C1 segment of cervical spinal cord (tissue), 14 donors: Measurements from ENCODE around the gene SPECC1.
"Not testable (repeated sequence)": the region's sequence is repeated elsewhere in the genome, so short reads cannot be mapped to it uniquely, and the experiment has no call there.

Experiments
- DNase-seq, 14 donors: peaks; one replicate each; lab custom pipeline; 2025; lab: John Stamatoyannopoulos, UW

Gene SPECC1

DNA sequence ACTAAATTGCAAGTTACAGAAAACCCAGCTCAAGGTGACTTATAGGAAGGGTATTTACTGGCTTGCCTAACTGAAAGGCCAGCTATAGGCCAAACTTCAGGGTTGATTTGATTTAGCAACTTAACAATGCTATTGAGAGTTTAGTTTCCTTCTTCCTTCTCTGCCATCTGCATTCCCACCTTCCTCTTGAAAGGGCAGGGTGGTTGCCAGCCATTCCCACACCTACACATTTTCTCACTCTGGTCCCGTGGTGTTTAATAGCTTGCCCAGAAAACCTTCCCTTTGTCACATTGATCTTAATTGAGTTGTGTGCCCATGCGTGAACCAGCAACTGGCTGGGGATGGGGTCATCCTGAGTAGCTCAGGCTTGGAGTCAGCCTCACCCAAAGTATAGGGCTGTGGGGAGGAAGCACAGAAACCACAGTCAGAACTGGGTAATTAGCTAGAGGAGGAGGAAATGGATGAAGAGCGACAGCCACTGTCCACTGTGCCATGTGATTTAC, 194.7 kb downstream of the SPECC1 start:
- DNase-seq, result no peak

DNA sequence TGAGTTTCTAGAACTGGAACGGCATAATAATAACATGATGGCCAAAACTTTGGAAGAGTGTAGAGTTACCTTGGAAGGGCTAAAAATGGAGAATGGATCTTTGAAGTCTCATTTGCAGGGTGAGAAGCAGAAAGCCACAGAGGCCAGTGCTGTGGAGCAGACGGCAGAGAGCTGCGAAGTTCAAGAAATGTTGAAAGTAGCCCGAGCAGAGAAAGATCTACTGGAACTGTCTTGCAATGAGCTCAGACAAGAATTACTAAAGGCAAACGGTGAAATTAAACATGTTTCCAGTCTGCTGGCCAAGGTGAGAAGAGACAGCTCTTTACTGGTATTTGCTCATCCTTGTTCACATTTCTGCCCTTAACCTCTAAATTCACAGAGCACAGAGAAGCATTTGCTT, 196.4 kb downstream of the SPECC1 start:
- DNase-seq, result no peak

DNA sequence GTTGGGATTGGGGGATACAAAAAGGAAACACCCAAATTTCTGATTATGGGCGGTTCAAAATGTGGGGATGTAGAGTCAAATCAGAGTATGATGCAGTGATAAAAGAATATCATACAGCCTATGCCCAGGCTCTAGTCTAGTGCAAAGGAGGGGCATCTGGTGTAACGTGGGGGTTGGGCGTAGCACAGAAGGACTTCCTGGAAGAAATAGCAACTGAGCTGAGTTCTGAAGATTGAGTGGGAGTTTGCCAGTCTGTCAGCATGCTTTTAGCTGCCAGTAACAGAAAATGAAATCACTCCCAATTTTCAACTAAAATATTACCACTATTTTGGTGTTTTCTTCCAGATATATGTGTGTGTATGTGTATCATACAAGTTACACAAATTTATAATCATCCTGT, 196.9 kb downstream of the SPECC1 start:
- DNase-seq, result no peak

DNA sequence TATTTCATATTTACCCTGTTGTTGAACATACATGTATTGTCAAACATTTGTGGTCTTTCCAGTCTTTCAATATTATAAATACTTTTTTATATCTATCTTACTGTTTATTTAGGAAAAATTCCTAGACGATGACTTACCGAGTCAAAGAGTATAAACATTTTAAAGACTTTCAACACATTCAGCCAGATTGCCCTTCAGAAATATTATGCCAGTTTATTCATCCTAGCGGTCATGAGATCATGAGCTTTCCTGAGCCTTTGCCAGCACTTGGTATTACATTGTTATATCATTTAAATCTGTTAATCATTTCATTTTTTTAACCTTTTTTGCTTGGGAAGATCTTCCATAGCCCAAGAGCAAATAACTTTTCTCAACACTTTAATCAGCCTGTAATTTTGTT, 197.4 kb downstream of the SPECC1 start:
- DNase-seq, result no peak

DNA sequence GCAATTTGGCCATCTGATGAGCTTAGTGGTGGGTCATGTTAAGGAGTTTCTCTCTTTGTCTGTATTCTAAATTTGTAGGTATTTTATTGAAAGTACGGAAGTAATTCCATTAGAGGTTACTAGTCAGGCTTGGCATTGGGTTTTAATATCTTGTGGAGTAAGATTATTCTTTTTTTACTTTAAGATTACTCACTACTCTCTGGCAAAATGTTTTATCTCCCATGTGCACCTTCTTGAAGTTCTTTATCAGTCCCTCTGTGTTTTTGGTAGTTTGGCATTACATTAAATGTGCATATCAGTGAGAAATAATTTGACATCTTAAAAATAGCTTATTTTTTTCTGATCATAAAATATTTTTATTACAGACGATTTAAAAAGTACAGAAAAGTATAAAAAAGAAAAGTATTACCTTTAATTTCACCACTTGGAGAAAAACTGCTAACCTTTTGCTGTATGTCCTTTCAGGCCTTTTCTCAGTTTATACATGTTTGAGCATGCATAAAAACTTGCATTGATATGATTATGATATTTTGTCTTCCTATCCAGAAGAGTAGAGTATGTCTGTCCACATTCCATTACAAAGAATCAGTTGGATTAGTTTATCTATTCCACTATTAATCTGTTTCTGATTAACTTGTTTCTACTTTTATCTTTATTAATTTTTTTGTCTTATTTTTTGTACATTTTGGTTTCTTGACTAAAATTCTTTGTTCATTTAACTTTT, 198.3 kb downstream of the SPECC1 start:
- no peak for DNase-seq

DNA sequence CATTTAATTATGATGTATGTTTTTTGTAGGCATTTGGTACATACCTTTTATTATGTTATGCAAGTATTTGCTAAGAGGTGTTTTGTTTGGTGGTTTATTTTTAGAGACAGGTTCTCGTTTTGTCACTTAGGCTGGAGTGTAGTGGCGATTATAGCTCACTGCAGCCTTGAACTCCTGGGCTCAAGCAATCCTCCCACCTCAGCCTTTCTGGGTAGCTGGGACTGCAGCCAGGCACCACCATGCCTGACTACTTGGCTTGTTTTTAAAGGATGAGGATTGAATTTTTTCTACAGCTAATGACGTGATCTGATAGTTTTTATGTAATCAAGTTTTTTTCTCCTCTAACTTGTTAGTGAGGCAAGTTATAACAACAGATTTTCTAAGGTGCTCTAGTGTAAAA, 199.6 kb downstream of the SPECC1 start:
- DNase-seq, result no peak

DNA sequence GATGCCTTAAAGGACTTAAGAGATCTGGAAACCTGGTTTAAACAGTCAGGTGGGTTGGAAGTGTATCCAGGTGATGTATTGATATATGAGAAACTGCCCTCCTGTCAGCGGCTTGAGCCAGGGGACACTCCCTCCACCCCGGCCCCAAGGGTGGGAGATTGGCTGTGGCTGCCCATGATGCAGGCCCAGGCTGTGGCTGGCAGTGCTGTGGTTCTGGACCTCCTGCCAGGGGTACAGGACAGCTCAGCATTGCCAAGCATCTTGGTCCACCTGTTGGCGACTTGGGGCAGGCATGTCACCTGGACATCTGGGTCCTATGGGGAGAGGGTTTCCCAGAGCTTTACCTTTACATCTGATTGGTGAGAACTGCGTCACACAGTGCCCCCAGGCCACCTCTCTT, 201.0 kb downstream of the SPECC1 start:
- DNase-seq, result no peak

DNA sequence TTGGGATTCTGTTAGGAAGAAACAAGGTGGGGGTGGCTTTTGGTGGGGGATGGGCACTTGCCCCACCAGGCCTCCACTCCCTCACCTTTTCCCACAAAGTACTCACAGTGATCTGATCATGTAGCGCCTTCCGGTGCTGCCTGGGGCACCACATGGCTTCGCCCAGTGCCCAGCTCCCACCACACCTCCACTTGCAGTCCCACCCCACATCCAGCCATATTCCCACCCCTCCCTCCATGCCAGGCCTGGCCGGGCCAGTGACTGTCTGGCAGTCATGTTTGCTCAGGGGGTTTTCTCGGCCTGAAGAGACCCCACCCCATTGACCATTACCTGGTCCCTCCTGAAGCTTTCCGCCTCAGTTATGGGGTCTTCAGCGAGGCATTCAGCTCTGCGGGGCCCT, 201.5 kb downstream of the SPECC1 start:
- no peak for DNase-seq

DNA sequence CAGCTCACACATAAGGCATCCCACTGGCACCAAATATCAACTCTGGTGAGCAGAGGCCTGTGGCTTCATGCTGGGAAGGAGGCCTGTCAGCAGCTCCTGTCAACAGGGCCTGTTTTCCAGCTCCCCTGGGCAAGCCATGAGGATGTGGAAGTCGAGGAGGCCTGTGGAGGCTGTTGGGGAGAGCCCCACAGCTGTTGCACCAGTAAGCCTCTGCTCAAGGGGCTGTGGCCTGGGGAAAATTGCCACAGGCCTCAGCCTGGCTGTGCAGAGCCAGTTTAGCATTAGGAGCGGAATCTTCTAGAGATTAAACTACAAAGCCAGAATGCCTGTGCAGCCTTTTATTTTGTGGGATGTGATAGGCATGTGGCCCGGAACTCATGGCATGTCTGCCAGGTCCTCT, 202.1 kb downstream of the SPECC1 start:
- no peak for DNase-seq

DNA sequence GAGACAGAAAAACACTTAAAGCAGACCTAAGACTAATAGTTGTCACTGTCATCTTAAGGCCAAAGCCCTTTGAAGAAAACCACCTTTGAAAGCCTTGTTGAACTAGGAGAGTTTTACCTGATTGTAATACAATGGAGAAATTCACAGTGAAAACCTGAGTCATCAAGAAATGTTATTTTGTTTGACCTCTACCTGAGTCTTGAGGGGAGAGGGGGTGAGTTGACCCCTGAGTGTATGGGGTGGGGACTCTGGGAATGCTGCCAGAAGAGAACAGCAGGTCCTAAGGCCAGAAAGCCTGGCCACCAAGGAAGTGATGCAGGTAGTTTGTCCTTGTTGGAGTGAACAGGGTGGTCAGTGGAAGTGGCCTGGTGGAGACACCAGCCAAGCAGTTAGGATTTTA, 204.3 kb downstream of the SPECC1 start:
- no peak for DNase-seq

DNA sequence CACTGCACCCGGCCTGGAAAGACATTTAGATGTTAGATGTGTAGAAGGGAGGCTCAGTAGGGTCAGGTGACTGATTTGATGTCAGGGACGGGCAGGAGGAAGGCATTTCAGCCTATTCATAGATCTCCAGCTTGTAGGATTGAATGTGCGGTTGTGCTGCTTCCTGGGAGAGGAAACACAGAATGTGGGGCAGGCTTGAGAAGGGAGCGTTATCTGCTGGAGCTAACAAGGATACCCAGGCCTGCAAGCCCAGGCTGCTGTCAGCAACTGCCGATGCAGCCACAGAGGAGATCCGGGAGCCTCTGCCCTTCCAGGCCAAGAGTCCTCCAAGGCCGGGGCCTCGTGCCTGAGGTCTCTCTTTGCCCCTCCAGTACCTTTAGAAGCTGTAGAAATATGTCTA, 205.6 kb downstream of the SPECC1 start:
- DNase-seq, result no peak

DNA sequence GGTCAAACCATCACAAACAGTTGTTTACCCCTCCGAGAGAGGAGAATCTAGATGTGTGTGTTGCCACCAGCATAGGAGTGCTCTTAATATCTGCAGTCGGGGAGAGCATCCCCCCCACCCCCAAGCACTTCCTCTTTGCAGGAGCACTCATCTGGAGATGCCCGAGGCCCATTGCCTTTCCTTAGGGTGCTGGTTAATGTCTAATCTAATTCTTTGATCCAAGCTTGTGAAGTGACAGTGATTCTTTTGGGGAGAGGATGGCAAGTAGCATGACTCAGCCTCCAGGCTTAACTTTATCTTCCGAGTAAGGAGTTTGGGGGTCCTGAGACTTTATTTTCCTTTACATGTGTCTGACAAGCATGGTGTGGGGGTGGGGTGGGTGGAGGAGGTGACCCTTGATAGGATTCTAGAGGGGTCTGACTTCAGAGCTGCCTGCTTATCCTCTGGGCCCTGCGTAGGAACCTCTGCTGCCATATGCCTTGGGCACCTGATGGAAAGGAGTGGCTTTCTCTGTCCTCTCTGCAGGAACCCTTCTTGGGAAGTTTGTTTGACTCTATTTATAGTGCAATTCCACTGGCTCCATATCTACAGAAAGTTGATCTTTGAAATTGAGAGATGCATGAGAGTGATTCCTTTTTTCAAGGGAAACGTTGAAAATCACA, 207.1 kb downstream of the SPECC1 start:
- no peak for DNase-seq

DNA sequence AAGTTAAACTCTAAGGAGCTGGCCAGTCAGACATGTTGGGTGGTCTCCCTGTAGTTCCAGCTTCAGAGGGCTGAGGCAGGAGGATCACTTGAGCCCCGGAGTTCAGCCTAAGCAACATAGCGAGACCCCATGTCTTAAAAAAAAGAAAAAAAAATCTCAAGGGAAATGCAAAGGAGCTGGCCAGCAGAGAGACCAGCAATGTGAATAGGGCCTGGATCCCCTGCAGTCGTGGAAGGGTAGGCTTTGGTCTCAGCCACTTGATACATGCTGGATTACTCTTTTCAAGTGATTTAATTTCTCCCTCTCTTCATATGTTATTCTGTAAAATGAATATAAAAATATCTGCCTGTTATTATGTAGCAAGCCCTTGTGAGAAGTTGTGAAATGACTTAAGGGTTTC, 207.7 kb downstream of the SPECC1 start:
- no peak for DNase-seq

DNA sequence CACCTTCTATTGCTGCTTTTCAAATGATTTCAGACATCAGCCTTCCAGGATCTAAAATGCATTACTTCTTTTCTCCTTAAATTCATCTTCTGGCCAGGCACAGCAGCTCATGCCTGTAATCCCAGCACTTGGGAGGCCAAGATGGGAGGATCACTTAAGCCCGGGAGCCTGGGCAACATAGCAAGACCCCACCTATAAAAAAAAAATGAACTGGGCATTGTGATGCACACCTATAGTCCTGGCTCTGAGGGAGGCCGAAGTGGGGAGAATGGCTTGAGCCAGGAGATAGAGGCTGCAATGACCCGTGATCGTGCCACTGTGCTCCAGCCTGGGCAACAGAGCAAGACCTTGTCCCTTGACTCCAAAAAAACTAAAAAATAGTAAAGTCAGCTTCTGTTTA, 208.5 kb downstream of the SPECC1 start:
- no peak for DNase-seq

DNA sequence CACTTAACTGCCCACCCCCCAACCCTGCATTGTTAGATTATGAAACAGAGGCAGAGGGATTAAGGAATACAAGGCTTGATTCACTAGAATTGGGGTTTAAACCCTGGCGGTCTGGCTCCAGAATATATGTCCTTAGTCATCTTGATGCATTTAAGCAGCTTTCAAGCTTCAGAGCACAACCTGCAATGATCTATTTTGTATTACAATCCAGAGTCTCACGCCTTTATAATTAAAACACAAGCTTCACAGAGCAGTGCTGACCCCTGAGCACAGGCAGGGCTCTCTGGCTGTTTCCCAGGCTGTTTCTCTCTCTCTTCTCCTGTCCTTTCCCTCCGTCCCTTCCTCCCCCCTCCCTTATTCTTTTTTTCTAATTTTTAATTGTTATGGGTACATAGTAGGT, 209.1 kb downstream of the SPECC1 start:
- no peak for DNase-seq

DNA sequence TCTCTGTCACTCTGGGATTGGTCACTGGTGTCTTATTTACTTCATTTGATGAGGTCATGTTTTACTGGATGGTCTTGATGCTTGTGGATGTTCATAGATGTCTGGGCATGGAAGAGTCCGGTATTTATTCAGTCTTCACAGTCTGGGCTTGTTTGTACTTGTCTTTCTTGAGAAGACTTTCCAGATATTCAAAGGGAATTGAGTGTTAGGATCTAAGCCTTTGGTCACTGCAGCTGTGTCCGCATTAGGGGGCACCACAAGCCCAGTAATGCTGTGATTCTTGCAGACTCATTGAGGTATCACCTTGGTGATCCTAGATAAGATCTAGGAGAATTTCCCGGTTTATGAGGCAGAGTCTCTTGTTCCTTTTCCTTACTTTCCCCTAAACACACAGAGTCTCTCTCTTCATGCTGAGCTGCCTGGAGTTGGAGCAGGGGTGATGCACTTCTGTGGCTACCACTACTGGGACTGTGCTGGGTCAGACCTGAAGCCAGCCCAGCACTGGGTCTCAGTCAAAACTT, 214.7 kb downstream of the SPECC1 start:
- no peak for DNase-seq

DNA sequence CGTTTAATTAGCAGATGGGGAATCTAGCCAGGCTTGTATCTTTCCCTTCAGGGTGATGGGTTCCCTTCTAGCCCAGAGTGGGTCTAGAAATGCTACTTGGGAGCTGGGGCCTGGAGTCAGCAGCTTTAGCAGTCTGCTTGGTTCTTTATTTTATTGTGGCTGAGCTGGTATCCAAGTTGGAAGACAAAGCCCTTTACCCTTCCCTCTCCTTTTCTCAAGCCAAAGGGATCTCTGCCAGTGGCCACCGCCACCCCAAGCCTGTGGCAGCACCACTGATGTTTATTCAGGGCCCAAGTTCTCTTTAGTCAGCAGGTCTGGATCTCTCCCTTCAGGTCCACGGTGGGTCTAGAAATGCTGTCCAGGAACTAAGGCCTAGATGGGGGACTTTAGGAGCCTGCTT, 215.2 kb downstream of the SPECC1 start:
- peak in 1 of 14 donors; percentile 26 for DNase-seq

DNA sequence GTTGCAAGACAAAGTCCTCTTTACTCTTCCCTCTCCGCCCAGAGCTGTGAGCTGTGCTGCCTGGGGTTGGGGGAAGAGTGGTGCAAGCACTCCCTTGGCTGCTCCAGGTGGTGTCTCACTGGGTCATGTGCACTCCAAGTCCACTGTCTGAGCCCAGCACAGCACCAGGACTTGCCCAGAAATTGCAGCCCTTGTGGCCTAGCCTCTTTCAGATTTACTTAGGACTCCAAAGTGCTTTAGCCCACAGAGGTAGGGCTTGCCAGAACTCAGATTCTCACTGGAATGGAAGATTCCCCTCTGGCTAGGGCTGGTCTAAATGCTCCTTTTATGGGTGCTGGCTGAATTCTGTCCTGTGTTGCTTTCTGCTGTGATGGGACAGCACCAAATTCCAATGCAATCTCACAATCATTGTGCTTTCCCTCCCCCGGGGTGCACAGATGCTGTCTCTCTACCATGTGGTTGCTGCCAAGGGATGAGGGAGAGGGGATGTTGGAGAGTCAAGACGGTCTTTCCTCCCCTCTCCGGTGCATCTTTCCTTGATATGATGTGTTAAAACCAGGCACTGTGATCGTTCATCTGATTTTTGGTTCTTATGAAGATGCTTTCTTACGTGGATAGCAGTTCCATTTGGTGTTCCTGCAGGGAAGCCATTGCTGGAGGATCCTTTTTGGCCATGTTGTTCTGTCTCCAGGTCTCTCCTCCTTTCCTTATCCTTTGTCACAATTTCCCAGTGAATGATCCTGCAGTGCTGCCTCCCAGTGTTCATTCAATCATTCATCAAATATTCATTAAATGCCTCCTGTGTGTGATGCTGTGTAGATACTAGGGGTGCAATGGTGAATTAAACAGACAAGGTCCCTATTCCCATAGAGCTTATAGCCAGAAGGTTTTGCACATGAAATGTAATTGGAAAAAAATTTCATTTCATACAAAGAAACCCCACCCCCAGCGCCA, 216.3 kb downstream of the SPECC1 start:
- DNase-seq, result peak in 6 of 14 donors; percentile 35 to 53 (median 46)

DNA sequence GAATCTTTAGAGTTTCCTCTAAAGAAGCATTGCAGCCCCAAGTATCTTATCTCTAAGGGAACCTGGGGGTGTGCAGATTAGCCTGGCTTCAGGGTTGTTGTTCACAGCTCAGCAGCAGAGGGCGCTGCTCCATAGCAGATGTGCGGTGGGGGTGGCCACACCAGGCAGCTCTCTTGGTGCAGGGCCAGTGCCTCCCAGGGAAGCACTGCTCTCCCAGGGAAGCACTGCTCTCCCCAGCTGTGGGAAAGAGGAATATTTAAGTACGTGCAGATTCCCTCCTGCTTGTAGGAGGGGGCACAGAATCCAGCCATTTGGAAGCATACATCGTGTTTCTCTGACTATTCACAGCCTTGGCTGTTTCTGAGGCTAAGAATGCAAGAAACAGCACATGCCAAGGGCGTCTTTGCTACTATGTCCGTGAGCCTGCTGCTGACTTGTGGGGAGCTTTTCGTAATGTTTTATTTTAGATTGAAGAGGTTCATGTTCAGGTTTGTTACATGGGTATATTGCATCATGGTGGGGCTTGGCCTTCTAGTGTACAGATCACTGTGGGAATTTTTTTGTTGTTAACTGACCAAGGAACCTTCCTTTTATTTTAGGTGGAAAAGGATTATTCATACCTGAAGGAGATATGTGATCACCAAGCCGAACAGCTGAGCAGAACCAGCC, 217.8 kb downstream of the SPECC1 start:
- DNase-seq, result peak in 13 of 14 donors; percentile 32 to 86 (median 74)

DNA sequence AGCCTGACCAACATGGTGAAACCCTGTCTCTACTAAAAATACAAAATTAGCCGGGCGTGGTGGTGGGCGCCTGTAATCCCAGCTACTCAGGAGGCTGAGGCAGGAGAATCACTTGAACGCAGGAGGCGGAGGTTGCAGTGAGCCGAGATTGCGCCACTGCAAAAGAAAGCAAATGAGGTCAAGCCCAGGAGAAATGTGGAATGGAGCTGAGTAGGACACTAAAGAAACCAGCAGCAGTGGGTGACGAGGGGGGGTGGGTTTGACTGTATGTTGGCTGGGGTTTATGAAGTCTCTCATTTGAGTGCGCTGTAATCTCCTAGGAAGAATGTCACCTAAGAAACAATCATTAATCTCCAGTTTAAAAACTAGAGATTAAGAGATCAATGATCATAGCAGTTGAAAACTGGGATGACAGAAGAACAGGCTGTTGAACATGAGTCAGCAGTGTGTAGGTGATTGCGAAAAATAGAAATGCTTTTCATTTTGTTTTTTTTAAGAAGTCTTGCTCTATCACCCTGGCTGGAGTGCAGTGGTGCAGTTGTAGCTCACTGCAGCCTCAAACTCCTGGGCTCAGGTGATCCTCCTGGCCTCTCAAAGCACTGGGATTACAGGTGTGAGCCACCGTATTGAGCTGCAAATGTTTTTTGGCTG, 218.7 kb downstream of the SPECC1 start:
- DNase-seq, result not testable (repeated sequence)

DNA sequence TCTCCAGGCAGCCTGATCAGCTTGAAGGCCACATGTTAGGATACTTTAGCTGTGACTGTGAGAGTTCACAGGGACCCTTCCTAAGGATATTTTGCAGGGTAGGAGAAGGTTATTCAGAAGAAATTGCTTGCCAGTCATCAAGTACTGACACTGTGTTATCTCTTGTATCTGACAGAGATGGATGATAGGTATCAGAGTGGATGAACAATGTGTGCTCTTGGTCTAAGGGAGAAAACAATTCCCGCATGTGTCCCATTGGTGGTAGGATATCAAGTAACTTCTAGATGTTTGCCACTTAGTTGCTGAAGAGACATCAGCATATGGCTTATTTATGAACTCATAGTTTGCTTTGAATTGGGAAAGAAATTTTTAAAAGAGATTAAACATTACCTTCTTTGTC, 219.3 kb downstream of the SPECC1 start:
- DNase-seq, result no peak
